Esophagus squamous epithelium (tissue), 4 donors: ENCODE measurements around the gene AUTS2.

Experiments
- CTCF ChIP-seq, 6 experiments: fragments of 450-650 bp in 4 of 6; fragments of 200-600 bp in 2 of 6; sonication (generic) in 2 of 6; IDR thresholded peaks; one replicate each; pipeline ENCODE4 v1.5.1; 2016 to 2019; ENCODE audit warnings: antibody characterized with exemption in 6 of 6, mild to moderate bottlenecking in 4 of 6, moderate library complexity in 4 of 6
- POLR2A ChIP-seq, 4 donors: fragments of 450-650 bp; IDR thresholded peaks; one replicate each; pipeline ENCODE4 v1.6.1; 2017; ENCODE audit warnings: antibody characterized with exemption in 4 of 4, mild to moderate bottlenecking in 4 of 4, moderate library complexity in 3 of 4

GRCh38 chr7:70714506-70715038 is 1116.3 kb downstream of the AUTS2 start:
- TF ChIP-seq CTCF (IDR thresholded peaks at IDR 0.05) (no peak), POLR2A (IDR thresholded peaks at IDR 0.05) (no peak)
